ENCODE results near the gene ZNF516.

GRCh38 chr18:76363436-76364120 lies 131.5 kb downstream of the ZNF516 start:
- TF ChIP-seq CTCF (IDR thresholded peaks at IDR 0.05) (no peak), POLR2A (IDR thresholded peaks at IDR 0.05) (no peak), POLR2AphosphoS5 (IDR thresholded peaks at IDR 0.05) (no peak)
